Tibial nerve (tissue), 4 donors: ENCODE results near the gene PHF20. TPM values are rescaled to one million over a fixed set of nuclear protein-coding genes. Genes with fewer than 3 reads are reported as not detected.
"Not testable (repeated sequence)": the region's sequence is repeated elsewhere in the genome, so short reads cannot be mapped to it uniquely, and the experiment has no call there.

ENCODE experiments used
- DNase-seq, 2 donors: peaks; one replicate each; pipeline ENCODE4 v3.0.0-alpha.2; 2019; ENCODE audit warnings: low spot score in 2 of 2
- H3K27ac ChIP-seq, 4 donors: fragments of 200-600 bp; sonication (generic) in 3 of 4; one replicate each; pipeline ENCODE4 v1.5.1; 2017 to 2019; ENCODE audit warnings: mild to moderate bottlenecking in 1 of 4
- H3K27me3 ChIP-seq, 2 donors: fragments of 200-600 bp; sonication (generic) in 1 of 2; one replicate each; pipeline versions ENCODE4 v1.5.1 to v1.6.0; 2017 to 2019
- H3K36me3 ChIP-seq, 3 donors: fragments of 200-600 bp; sonication (generic); one replicate each; pipeline ENCODE4 v1.5.1; 2018 to 2019
- H3K4me1 ChIP-seq, 4 donors: fragments of 200-600 bp; sonication (generic) in 3 of 4; one replicate each; pipeline ENCODE4 v1.5.1; 2017 to 2019
- H3K4me3 ChIP-seq, 4 donors: fragments of 200-600 bp; sonication (generic) in 3 of 4; one replicate each; pipeline ENCODE4 v1.5.1; 2017 to 2019; ENCODE audit warnings: mild to moderate bottlenecking in 1 of 4, moderate library complexity in 1 of 4
- H3K9me3 ChIP-seq, 4 donors: fragments of 200-600 bp; sonication (generic) in 3 of 4; one replicate each; pipeline ENCODE4 v1.5.1; 2017 to 2019
- EP300 ChIP-seq, 2 donors: sonication (generic); formaldehyde crosslinking; IDR thresholded peaks; one replicate each; pipeline ENCODE4 v1.6.1; 2017; ENCODE audit warnings: antibody characterized with exemption in 2 of 2, mild to moderate bottlenecking in 1 of 2
- POLR2A ChIP-seq, 2 donors: fragments of 450-650 bp; IDR thresholded peaks; one replicate each; pipeline ENCODE4 v1.6.1; 2017; ENCODE audit warnings: antibody characterized with exemption in 2 of 2, mild to moderate bottlenecking in 2 of 2, moderate library complexity in 2 of 2
- WGBS, 2 donors: methylation state at CpG; one replicate each; pipeline ENCODE4 v1.1.5; 2018; 5-methylcytosine and 5-hydroxymethylcytosine counted together
- total RNA-seq, 4 donors: library from RNA; depleted of rRNA; stranded (reverse); fragments of >200 nt; gene quantifications; one replicate each; pipeline ENCODE4 v1.1.0, GENCODE V29; 2016
- TF ChIP-seq, protein P1 (sequence below), 5 experiments: fragments of 200-600 bp in 3 of 5; fragments of 450-650 bp in 2 of 5; sonication (generic) in 3 of 5; IDR thresholded peaks; one replicate each; pipeline ENCODE4 v1.5.1; 2016 to 2019; ENCODE audit warnings: antibody characterized with exemption in 5 of 5, mild to moderate bottlenecking in 3 of 5, moderate library complexity in 2 of 5

Gene PHF20
- total RNA-seq, 4 donors from 2014 or later, result 30.0 to 76.8 (median 57.1) TPM

DNA sequence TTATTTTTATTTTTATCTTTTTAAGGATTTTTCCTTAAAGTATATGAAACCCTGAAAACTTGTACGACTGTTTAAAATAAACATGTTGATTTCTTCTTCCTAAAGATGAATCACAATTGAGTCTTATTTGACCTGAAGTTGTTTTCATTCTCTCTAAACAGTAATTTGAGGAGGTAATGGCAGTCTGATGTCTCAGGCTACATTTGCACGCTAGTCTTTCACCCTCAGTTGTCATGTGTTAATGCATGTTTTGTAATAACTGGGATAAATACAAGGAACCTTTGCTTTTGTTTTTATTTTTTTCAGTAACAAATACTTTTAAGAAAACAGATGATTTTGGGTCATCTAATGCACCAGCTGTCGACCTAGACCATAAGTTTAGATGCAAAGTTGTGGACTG is 127.2 kb downstream of the PHF20 start:
- WGBS, 2 donors, result 93 to 95% methylated on average over 3 of the region's 3 CpGs
- no peak for TF ChIP-seq EP300 (IDR thresholded peaks at IDR 0.05)
- TF ChIP-seq POLR2A (IDR thresholded peaks at IDR 0.05), result no peak
- TF ChIP-seq, protein P1, sequence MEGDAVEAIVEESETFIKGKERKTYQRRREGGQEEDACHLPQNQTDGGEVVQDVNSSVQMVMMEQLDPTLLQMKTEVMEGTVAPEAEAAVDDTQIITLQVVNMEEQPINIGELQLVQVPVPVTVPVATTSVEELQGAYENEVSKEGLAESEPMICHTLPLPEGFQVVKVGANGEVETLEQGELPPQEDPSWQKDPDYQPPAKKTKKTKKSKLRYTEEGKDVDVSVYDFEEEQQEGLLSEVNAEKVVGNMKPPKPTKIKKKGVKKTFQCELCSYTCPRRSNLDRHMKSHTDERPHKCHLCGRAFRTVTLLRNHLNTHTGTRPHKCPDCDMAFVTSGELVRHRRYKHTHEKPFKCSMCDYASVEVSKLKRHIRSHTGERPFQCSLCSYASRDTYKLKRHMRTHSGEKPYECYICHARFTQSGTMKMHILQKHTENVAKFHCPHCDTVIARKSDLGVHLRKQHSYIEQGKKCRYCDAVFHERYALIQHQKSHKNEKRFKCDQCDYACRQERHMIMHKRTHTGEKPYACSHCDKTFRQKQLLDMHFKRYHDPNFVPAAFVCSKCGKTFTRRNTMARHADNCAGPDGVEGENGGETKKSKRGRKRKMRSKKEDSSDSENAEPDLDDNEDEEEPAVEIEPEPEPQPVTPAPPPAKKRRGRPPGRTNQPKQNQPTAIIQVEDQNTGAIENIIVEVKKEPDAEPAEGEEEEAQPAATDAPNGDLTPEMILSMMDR (IDR thresholded peaks at IDR 0.05), result no peak
- Histone ChIP-seq H3K4me3 (no peak overlapping the region), H3K27me3 (no peaks in the 10 kb centered on the region), H3K9me3 (no peaks in the 10 kb centered on the region), H3K27ac (no peak overlapping the region), H3K4me1 (no peaks in the 10 kb centered on the region), H3K36me3 (peaks cover 0 to 34% (median 0%) of the 10 kb centered on the region in 3 donors)
- no peak for DNase-seq

DNA sequence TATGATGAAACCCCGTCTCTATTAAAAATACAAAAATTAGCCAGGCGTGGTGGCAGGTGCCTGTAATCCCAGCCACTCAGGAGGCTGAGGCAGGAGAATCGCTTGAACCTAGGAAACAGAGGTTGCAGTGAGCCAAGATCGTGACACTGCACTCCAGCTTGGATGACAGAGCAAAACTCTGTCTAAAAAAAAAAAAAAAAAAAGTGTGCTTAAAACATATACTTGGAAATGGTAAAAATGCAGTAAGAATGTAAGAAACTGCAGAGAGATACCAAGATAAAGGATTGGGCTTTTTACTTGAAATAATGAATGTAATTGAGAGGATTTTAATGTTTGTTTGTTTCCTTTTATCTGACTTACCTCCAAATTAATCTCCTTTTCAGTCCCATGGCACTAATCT is 129.4 kb downstream of the PHF20 start:
- not testable (repeated sequence) for H3K9me3 ChIP-seq, H3K27ac ChIP-seq, DNase-seq, H3K27me3 ChIP-seq, H3K4me1 ChIP-seq, H3K4me3 ChIP-seq
- WGBS, 2 donors, result 90 to 91% methylated on average over 4 of the region's 4 CpGs
- peaks cover 0 to 42% (median 0%) of the 10 kb centered on the region in 3 donors for H3K36me3 ChIP-seq

DNA sequence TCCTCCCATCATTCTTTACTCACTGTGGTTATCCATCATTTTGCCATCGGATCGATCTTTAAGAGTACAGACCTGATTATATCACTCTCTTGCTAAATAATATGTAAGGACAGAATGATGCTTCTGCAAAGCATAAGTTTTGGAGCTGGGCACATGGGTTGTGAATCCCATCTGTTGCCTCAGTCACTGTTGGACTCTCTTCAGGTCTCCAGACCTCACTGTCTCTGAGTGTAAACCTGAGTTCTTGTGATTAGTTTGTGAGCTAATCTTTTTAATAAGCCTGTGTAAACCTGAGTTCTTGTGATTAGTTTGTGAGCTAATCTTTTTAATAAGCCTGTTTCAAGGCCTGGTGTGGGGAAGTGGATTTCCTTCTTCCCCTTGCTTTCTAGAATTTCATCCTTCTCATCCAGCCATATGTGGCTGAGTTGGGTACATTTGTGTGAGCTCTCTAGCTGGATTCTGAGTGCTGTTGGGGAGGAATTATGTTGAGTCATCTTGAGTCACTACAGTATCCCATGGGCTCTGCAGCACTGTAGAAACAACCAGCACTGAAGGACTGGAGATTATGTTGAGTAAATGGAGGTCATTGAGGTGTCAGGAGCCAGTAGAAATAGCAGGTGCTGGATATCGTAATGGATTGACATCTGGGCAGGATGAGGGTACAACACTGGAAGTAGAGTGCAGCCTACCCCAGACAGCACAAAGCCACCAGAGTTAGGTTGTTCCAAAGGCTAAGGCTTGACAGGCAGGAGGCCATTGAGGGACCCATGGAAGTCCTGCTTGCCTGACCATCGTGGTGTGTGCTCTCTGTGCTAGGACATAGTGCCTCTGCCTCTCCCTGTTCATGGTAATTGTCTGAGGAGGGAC is 130.1 kb downstream of the PHF20 start:
- Histone ChIP-seq H3K4me1 (peaks cover 0 to under 1% (median 0%) of the 10 kb centered on the region in 4 donors), H3K9me3 (no peaks in the 10 kb centered on the region), H3K27me3 (no peaks in the 10 kb centered on the region), H3K27ac (no peak overlapping the region), H3K4me3 (no peak overlapping the region), H3K36me3 (peaks cover 0 to 45% (median 0%) of the 10 kb centered on the region in 3 donors)
- DNase-seq, result no peak
- 91 to 94% methylated on average over 4 of the region's 4 CpGs for whole genome bisulfite sequencing, 2 donors
- TF ChIP-seq EP300 (IDR thresholded peaks at IDR 0.05) (no peak), POLR2A (IDR thresholded peaks at IDR 0.05) (no peak)
- TF ChIP-seq, protein P1 (IDR thresholded peaks at IDR 0.05), result no peak

DNA sequence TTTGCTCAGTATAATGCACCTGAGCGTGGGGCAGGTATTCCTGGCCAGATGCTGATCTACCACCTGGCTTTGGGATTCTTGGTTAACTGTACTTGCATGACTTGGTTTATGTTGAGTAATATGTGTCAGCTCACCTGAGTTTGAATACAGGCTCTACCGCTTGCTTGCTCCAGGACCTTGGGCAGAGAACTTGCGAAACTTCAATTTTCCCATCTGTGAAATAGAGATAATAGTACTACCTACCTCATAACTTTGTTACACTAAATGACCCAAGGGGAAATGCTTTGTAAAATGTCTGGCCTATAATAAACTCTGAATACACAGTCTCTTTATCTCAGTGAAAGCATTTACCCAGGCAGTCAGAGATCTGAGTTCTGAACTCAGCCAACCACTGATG is 130.7 kb downstream of the PHF20 start:
- Histone ChIP-seq H3K27ac (no peak overlapping the region), H3K27me3 (no peaks in the 10 kb centered on the region), H3K9me3 (no peaks in the 10 kb centered on the region), H3K4me3 (no peak overlapping the region), H3K36me3 (peaks cover 0 to 51% (median 0%) of the 10 kb centered on the region in 3 donors), H3K4me1 (peaks cover 0 to 7% (median 0%) of the 10 kb centered on the region in 4 donors)
- WGBS, 2 donors, result 92 to 97% methylated on average over 3 of the region's 3 CpGs
- DNase-seq, result no peak
- no peak for TF ChIP-seq POLR2A (IDR thresholded peaks at IDR 0.05)
- TF ChIP-seq, protein P1 (IDR thresholded peaks at IDR 0.05), result no peak
- no peak for TF ChIP-seq EP300 (IDR thresholded peaks at IDR 0.05)

DNA sequence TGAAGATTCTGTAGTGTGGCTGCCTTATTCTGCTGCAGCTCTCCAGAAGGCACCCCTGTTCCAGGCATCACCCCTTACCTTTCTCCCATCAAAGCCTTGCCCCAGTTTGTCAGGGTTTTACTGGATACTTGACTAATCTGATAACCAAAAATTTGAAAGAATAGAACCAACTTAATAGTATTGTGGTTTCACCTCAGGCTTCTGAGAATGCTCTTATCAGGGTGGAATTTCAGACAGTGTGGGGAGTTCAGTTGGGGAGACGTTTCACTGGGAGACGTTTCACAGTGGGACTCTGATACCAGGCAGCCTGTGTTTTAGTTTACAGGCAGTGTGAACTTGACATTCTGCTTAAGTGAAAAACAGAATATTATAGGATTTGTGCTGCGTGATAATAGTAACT is 132.0 kb downstream of the PHF20 start:
- H3K36me3 ChIP-seq, result peaks cover 0 to 46% (median 0%) of the 10 kb centered on the region in 3 donors
- no peak for DNase-seq
- WGBS, 2 donors, result 89 to 99% methylated on average over 3 of the region's 3 CpGs

More for the DNA sequence above, 132.0 kb downstream of the PHF20 start:
- TF ChIP-seq POLR2A (IDR thresholded peaks at IDR 0.05), result no peak
- TF ChIP-seq EP300 (IDR thresholded peaks at IDR 0.05), result no peak
- TF ChIP-seq, protein P1 (IDR thresholded peaks at IDR 0.05), result no peak
- Histone ChIP-seq H3K4me3 (no peak overlapping the region), H3K9me3 (no peaks in the 10 kb centered on the region), H3K4me1 (peaks cover 0 to 9% (median 0%) of the 10 kb centered on the region in 4 donors), H3K27ac (no peak overlapping the region), H3K27me3 (no peaks in the 10 kb centered on the region)
